WTC11 (cell line): ENCODE data around the gene HAPLN3. TPM values are rescaled to one million over a fixed set of nuclear protein-coding genes. Genes with fewer than 3 reads are reported as not detected.

Experiments
- ATAC-seq: fragments of 200-7000 bp; cut with Tn5 transposase; 2 replicates; pipeline ENCODE4 v1.10.0; 2021; ENCODE audit warnings: mild to moderate bottlenecking, moderate library complexity
- CTCF ChIA-PET: fragments of 300-600 bp; sonication (Branson Sonifier 250); formaldehyde crosslinking; loops from one replicate; lab custom pipeline; 2021; ENCODE audit warnings: antibody characterized with exemption; lab: Charles Lee
- POLR2A ChIA-PET: fragments of 350-600 bp; sonication (Branson Sonifier 250); formaldehyde crosslinking; loops from one replicate; lab custom pipeline; 2021; ENCODE audit warnings: antibody characterized with exemption; lab: Charles Lee
- DNase-seq: peaks from one replicate; pipeline ENCODE4 v3.0.0; 2021; ENCODE audit warnings: low spot score
- H3K27ac Mint-ChIP-seq: 2 replicates; pipeline ENCODE4 v1.8.0; 2021; ENCODE audit warnings: mixed read lengths
- H3K27me3 Mint-ChIP-seq: 2 replicates; pipeline ENCODE4 v1.8.0; 2021; ENCODE audit warnings: low read depth, mild to moderate bottlenecking, moderate library complexity, mixed read lengths
- H3K36me3 Mint-ChIP-seq: 2 replicates; pipeline ENCODE4 v1.8.0; 2021; ENCODE audit warnings: mixed read lengths
- H3K4me1 Mint-ChIP-seq: 2 replicates; pipeline ENCODE4 v1.8.0; 2022; ENCODE audit warnings: mixed read lengths
- H3K4me3 Mint-ChIP-seq: 2 replicates; pipeline ENCODE4 v1.8.0; 2021; ENCODE audit warnings: mild to moderate bottlenecking, moderate library complexity, mixed read lengths
- H3K9me3 Mint-ChIP-seq: 2 replicates; pipeline ENCODE4 v1.8.0; 2021; ENCODE audit warnings: mixed read lengths
- CREM ChIP-seq: sonication (generic); formaldehyde crosslinking; IDR thresholded peaks from 2 replicates; pipeline ENCODE4 v1.8.1; 2022; ENCODE audit warnings: mild to moderate bottlenecking, missing genetic modification reagents, moderate library complexity
- ESRRA ChIP-seq: sonication (generic); formaldehyde crosslinking; IDR thresholded peaks from 2 replicates; pipeline ENCODE4 v1.8.1; 2022; ENCODE audit warnings: mild to moderate bottlenecking, missing genetic modification reagents, borderline replicate concordance
- ETV6 ChIP-seq: sonication (generic); formaldehyde crosslinking; IDR thresholded peaks from 2 replicates; pipeline ENCODE4 v1.8.1; 2022; ENCODE audit warnings: mild to moderate bottlenecking, missing genetic modification reagents
- FOXK1 ChIP-seq: sonication (generic); formaldehyde crosslinking; IDR thresholded peaks from 2 replicates; pipeline ENCODE4 v1.8.0; 2022; ENCODE audit warnings: mild to moderate bottlenecking, moderate library complexity, missing genetic modification reagents
- IRF2 ChIP-seq: sonication (generic); formaldehyde crosslinking; IDR thresholded peaks from 2 replicates; pipeline ENCODE4 v1.8.0; 2022; ENCODE audit warnings: low read depth, missing genetic modification reagents, borderline replicate concordance
- KAT7 ChIP-seq: sonication (generic); formaldehyde crosslinking; IDR thresholded peaks from 2 replicates; pipeline ENCODE4 v1.8.1; 2023; ENCODE audit warnings: missing genetic modification reagents, mild to moderate bottlenecking, borderline replicate concordance
- MXD4 ChIP-seq: fragments of 250-450 bp; sonication (Bioruptor Pico); IDR thresholded peaks from 2 replicates; pipeline ENCODE4 v1.8.0; 2021; ENCODE audit warnings: mild to moderate bottlenecking, moderate library complexity, borderline replicate concordance
- MYBL2 ChIP-seq: sonication (generic); formaldehyde crosslinking; IDR thresholded peaks from 2 replicates; pipeline ENCODE4 v1.8.1; 2023; ENCODE audit warnings: mild to moderate bottlenecking, moderate library complexity, missing genetic modification reagents
- NR1H2 ChIP-seq: sonication (generic); formaldehyde crosslinking; IDR thresholded peaks from 2 replicates; pipeline ENCODE4 v1.9.0; 2021; ENCODE audit warnings: mild to moderate bottlenecking, moderate library complexity, missing genetic modification reagents
- NR3C1 ChIP-seq: sonication (generic); formaldehyde crosslinking; conservative IDR thresholded peaks from 2 replicates; pipeline ENCODE4 v1.8.1; 2023; ENCODE audit warnings: low read depth, mild to moderate bottlenecking, missing genetic modification reagents
- RELA ChIP-seq: sonication (generic); formaldehyde crosslinking; IDR thresholded peaks from 2 replicates; pipeline ENCODE4 v1.8.1; 2022; ENCODE audit warnings: missing genetic modification reagents, mild to moderate bottlenecking, borderline replicate concordance
- RORB ChIP-seq: fragments of 250-450 bp; sonication (Bioruptor Pico); IDR thresholded peaks from 2 replicates; pipeline ENCODE4 v1.9.0; 2021; ENCODE audit warnings: mild to moderate bottlenecking
- SMAD4 ChIP-seq: sonication (generic); formaldehyde crosslinking; IDR thresholded peaks from 2 replicates; pipeline ENCODE4 v1.8.0; 2022; ENCODE audit warnings: mild to moderate bottlenecking, missing genetic modification reagents
- TCF7 ChIP-seq: sonication (generic); formaldehyde crosslinking; IDR thresholded peaks from 2 replicates; pipeline ENCODE4 v1.8.0; 2022; ENCODE audit warnings: mild to moderate bottlenecking, low read depth, missing genetic modification reagents, moderate library complexity
- ZNF121 ChIP-seq: sonication (generic); formaldehyde crosslinking; IDR thresholded peaks from 2 replicates; pipeline ENCODE4 v1.8.0; 2023; ENCODE audit warnings: missing genetic modification reagents
- ZNF396 ChIP-seq: fragments of 250-450 bp; sonication (Bioruptor Pico); IDR thresholded peaks from 2 replicates; pipeline ENCODE4 v1.8.0; 2021; ENCODE audit warnings: mild to moderate bottlenecking, moderate library complexity, borderline replicate concordance
- ZNF423 ChIP-seq: fragments of 250-450 bp; sonication (Bioruptor Pico); IDR thresholded peaks from 2 replicates; pipeline ENCODE4 v2.1.2; 2022; ENCODE audit warnings: mild to moderate bottlenecking, moderate library complexity
- total RNA-seq: library from RNA; stranded (reverse); gene quantifications from 3 replicates; pipeline ENCODE4 v1.2.3, GENCODE V29; 2021
- TF ChIP-seq, protein P1 (sequence below): fragments of 250-450 bp; sonication (Bioruptor Pico); IDR thresholded peaks from 2 replicates; pipeline ENCODE4 v1.9.0; 2021; ENCODE audit warnings: moderate library complexity, mild to moderate bottlenecking, inconsistent platforms, borderline replicate concordance
- TF ChIP-seq, protein P2 (sequence below): sonication (generic); formaldehyde crosslinking; IDR thresholded peaks from 2 replicates; pipeline ENCODE4 v1.8.1; 2022; ENCODE audit warnings: mild to moderate bottlenecking, moderate library complexity, missing genetic modification reagents
- TF ChIP-seq, protein P3 (sequence below): sonication (generic); formaldehyde crosslinking; IDR thresholded peaks from 2 replicates; pipeline ENCODE4 v1.8.1; 2023; ENCODE audit warnings: mild to moderate bottlenecking, moderate library complexity, missing genetic modification reagents
- TF ChIP-seq, protein P4 (sequence below): sonication (generic); formaldehyde crosslinking; IDR thresholded peaks from 2 replicates; pipeline ENCODE4 v1.8.0; 2023; ENCODE audit warnings: missing genetic modification reagents, mild to moderate bottlenecking, borderline replicate concordance
- TF ChIP-seq, protein P5 (sequence below): sonication (generic); formaldehyde crosslinking; IDR thresholded peaks from 2 replicates; pipeline ENCODE4 v1.8.0; 2022; ENCODE audit warnings: mild to moderate bottlenecking, missing genetic modification reagents
- TF ChIP-seq, protein P6 (sequence below): sonication (generic); formaldehyde crosslinking; IDR thresholded peaks from 2 replicates; pipeline ENCODE4 v1.8.0; 2023; ENCODE audit warnings: missing genetic modification reagents
- TF ChIP-seq, protein P7 (sequence below): sonication (generic); formaldehyde crosslinking; IDR thresholded peaks from 2 replicates; pipeline ENCODE4 v1.8.1; 2022; ENCODE audit warnings: mild to moderate bottlenecking, missing genetic modification reagents, moderate library complexity, borderline replicate concordance

Gene HAPLN3
- total RNA-seq, 1 experiment from 2014 or later, result 50.6 TPM

DNA sequence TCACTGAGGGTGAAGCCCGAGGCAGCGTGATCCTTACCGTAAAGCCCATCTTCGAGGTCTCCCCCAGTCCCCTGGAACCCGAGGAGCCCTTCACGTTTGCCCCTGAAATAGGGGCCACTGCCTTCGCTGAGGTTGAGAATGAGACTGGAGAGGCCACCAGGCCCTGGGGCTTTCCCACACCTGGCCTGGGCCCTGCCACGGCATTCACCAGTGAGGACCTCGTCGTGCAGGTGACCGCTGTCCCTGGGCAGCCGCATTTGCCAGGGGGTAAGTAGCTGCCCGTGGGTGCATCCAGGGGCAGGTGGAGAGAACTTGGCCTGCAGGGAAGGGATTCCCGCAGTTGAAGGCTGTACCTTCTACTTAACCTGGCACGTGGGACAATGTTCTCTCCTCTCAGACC is 49.7 kb downstream of the HAPLN3 start:
- Mint-ChIP-seq H3K4me3 (no peak overlapping the region), H3K9me3 (no peaks in the 10 kb centered on the region), H3K27ac (no peak overlapping the region), H3K4me1 (no peaks in the 10 kb centered on the region), H3K27me3 (no peaks in the 10 kb centered on the region; the same call in 1 of the 2 replicates), H3K36me3 (no peaks in the 10 kb centered on the region)
- CTCF ChIA-PET, result interaction anchor here (0.8 to 1.0 kb wide), 2 partner anchors 21 to 33 kb away, joined by 3 to 4 read pairs; no protein-coding TSS in a partner anchor
- DNase-seq (no peak), ATAC-seq (no peak)
- POLR2A ChIA-PET, result no interaction called here
- TF ChIP-seq ZNF396 (no peak), IRF2 (CRISPR knock-in tag) (no peak), ZNF121 (CRISPR knock-in tag) (no peak), NR3C1 (CRISPR knock-in tag) (no peak), NR1H2 (CRISPR knock-in tag) (no peak)
- TF ChIP-seq, protein P1, sequence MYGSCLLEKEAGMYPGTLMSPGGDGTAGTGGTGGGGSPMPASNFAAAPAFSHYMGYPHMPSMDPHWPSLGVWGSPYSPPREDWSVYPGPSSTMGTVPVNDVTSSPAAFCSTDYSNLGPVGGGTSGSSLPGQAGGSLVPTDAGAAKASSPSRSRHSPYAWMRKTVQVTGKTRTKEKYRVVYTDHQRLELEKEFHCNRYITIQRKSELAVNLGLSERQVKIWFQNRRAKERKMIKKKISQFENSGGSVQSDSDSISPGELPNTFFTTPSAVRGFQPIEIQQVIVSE (CRISPR knock-in tag), result no peak
- TF ChIP-seq, protein P2, sequence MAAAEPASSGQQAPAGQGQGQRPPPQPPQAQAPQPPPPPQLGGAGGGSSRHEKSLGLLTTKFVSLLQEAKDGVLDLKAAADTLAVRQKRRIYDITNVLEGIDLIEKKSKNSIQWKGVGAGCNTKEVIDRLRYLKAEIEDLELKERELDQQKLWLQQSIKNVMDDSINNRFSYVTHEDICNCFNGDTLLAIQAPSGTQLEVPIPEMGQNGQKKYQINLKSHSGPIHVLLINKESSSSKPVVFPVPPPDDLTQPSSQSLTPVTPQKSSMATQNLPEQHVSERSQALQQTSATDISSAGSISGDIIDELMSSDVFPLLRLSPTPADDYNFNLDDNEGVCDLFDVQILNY (CRISPR knock-in tag), result no peak

DNA sequence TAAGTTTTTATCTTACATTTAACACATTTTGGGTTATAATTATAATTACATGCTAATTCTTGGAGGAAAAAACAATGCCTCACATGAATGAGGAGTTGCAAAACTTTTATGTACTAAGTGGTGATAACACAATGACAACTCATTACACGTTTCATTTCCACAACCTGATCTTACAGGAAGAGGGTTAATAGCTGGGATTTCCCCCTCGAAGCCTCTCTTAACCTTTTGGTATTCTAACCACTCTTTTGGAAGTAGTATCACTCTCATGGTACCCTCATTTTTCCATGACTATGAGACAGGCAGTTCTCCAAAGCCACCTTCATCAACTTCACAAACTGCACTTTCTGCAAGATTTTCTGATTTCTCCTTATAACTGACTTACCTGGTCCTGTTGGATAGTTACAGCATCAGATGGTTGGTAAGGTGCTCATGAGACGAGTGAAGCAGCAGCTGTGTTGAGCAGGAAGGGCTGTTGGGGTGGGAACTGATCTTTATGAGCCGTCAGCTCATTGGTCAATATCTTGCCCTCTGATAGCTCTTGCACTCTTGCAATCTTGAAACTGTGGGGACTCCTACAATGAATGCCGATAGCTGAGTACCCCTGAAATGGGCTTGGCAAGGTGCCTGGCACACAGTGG is 50.5 kb downstream of the HAPLN3 start:
- POLR2A ChIA-PET, result no interaction called here
- ATAC-seq (no peak), DNase-seq (no peak)
- H3K4me3 Mint-ChIP-seq, result no peak overlapping the region
- H3K4me1 Mint-ChIP-seq, result no peaks in the 10 kb centered on the region
- no peaks in the 10 kb centered on the region for H3K9me3 Mint-ChIP-seq
- H3K36me3 Mint-ChIP-seq, result no peaks in the 10 kb centered on the region
- H3K27me3 Mint-ChIP-seq, result no peaks in the 10 kb centered on the region; the same call in 1 of the 2 replicates
- H3K27ac Mint-ChIP-seq, result no peak overlapping the region
- CTCF ChIA-PET, result interaction anchor here (0.7 to 1.0 kb wide), 3 partner anchors 20 to 409 kb away, joined by 3 to 4 read pairs (median 4); no protein-coding TSS in a partner anchor
- no peak for TF ChIP-seq ZNF423
- TF ChIP-seq, protein P3, sequence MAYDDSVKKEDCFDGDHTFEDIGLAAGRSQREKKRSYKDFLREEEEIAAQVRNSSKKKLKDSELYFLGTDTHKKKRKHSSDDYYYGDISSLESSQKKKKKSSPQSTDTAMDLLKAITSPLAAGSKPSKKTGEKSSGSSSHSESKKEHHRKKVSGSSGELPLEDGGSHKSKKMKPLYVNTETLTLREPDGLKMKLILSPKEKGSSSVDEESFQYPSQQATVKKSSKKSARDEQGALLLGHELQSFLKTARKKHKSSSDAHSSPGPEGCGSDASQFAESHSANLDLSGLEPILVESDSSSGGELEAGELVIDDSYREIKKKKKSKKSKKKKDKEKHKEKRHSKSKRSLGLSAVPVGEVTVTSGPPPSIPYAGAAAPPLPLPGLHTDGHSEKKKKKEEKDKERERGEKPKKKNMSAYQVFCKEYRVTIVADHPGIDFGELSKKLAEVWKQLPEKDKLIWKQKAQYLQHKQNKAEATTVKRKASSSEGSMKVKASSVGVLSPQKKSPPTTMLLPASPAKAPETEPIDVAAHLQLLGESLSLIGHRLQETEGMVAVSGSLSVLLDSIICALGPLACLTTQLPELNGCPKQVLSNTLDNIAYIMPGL (CRISPR knock-in tag), result no peak
- TF ChIP-seq, protein P4, sequence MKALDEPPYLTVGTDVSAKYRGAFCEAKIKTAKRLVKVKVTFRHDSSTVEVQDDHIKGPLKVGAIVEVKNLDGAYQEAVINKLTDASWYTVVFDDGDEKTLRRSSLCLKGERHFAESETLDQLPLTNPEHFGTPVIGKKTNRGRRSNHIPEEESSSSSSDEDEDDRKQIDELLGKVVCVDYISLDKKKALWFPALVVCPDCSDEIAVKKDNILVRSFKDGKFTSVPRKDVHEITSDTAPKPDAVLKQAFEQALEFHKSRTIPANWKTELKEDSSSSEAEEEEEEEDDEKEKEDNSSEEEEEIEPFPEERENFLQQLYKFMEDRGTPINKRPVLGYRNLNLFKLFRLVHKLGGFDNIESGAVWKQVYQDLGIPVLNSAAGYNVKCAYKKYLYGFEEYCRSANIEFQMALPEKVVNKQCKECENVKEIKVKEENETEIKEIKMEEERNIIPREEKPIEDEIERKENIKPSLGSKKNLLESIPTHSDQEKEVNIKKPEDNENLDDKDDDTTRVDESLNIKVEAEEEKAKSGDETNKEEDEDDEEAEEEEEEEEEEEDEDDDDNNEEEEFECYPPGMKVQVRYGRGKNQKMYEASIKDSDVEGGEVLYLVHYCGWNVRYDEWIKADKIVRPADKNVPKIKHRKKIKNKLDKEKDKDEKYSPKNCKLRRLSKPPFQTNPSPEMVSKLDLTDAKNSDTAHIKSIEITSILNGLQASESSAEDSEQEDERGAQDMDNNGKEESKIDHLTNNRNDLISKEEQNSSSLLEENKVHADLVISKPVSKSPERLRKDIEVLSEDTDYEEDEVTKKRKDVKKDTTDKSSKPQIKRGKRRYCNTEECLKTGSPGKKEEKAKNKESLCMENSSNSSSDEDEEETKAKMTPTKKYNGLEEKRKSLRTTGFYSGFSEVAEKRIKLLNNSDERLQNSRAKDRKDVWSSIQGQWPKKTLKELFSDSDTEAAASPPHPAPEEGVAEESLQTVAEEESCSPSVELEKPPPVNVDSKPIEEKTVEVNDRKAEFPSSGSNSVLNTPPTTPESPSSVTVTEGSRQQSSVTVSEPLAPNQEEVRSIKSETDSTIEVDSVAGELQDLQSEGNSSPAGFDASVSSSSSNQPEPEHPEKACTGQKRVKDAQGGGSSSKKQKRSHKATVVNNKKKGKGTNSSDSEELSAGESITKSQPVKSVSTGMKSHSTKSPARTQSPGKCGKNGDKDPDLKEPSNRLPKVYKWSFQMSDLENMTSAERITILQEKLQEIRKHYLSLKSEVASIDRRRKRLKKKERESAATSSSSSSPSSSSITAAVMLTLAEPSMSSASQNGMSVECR (CRISPR knock-in tag), result no peak
- TF ChIP-seq MYBL2, result no peak
- TF ChIP-seq ESRRA, result no peak
- no peak for TF ChIP-seq SMAD4 (CRISPR knock-in tag)
- no peak for TF ChIP-seq MXD4 (CRISPR knock-in tag)
- TF ChIP-seq TCF7 (CRISPR knock-in tag), result no peak
- TF ChIP-seq KAT7, result no peak
- no peak for TF ChIP-seq RELA (CRISPR knock-in tag)
- TF ChIP-seq RORB (CRISPR knock-in tag), result no peak
- TF ChIP-seq CREM (CRISPR knock-in tag), result no peak
- TF ChIP-seq ETV6 (CRISPR knock-in tag), result no peak
- TF ChIP-seq, protein P5, sequence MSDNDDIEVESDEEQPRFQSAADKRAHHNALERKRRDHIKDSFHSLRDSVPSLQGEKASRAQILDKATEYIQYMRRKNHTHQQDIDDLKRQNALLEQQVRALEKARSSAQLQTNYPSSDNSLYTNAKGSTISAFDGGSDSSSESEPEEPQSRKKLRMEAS (CRISPR knock-in tag), result no peak
- TF ChIP-seq, protein P6, sequence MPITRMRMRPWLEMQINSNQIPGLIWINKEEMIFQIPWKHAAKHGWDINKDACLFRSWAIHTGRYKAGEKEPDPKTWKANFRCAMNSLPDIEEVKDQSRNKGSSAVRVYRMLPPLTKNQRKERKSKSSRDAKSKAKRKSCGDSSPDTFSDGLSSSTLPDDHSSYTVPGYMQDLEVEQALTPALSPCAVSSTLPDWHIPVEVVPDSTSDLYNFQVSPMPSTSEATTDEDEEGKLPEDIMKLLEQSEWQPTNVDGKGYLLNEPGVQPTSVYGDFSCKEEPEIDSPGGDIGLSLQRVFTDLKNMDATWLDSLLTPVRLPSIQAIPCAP (CRISPR knock-in tag), result no peak
- no peak for TF ChIP-seq FOXK1 (CRISPR knock-in tag)
- TF ChIP-seq, protein P7, sequence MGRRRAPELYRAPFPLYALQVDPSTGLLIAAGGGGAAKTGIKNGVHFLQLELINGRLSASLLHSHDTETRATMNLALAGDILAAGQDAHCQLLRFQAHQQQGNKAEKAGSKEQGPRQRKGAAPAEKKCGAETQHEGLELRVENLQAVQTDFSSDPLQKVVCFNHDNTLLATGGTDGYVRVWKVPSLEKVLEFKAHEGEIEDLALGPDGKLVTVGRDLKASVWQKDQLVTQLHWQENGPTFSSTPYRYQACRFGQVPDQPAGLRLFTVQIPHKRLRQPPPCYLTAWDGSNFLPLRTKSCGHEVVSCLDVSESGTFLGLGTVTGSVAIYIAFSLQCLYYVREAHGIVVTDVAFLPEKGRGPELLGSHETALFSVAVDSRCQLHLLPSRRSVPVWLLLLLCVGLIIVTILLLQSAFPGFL (CRISPR knock-in tag), result no peak
- TF ChIP-seq NR3C1 (CRISPR knock-in tag), result no peak
